ENCODE results near the gene NR0B2.

Gene NR0B2

GRCh38 chr1:26913754-26914619, at the start of gene NR0B2:
Gene NR0B2 (minus strand): TSS chr1:26913975. CDS start chr1:26913940, 35 bp downstream.
- TF ChIP-seq CTCF (IDR thresholded peaks at IDR 0.05) = no peak

- no peak for TF ChIP-seq CTCF (IDR thresholded peaks at IDR 0.05)
Measured at GRCh38 chr1:26961826-26962225, 48.1 kb upstream of the NR0B2 start.

GRCh38 chr1:26960625-26960966, 46.8 kb upstream of the NR0B2 start:
- no peak for TF ChIP-seq CTCF (IDR thresholded peaks at IDR 0.05)

GRCh38 chr1:26959722-26960624, 46.2 kb upstream of the NR0B2 start, which contains the start of gene KDF1:
Gene KDF1 (minus strand): TSS chr1:26960468. CDS start chr1:26952380, 8,088 bp downstream.
- peak; percentile 24; the same call in 1 of the 2 replicates for TF ChIP-seq CTCF (IDR thresholded peaks at IDR 0.05)

GRCh38 chr1:26959270-26959669, 45.5 kb upstream of the NR0B2 start:
- no peak for TF ChIP-seq CTCF (IDR thresholded peaks at IDR 0.05)

GRCh38 chr1:26957306-26957705, 43.5 kb upstream of the NR0B2 start:
- TF ChIP-seq CTCF (IDR thresholded peaks at IDR 0.05) = no peak

GRCh38 chr1:26956321-26956720, 42.5 kb upstream of the NR0B2 start:
- no peak for TF ChIP-seq CTCF (IDR thresholded peaks at IDR 0.05)
